ENCODE results near the gene WDR38. TPM values are rescaled to one million over a fixed set of nuclear protein-coding genes. Genes with fewer than 3 reads are reported as not detected.
A peak's percentile ranks its signal among the peaks of the same experiment; 100 is the strongest.

The WDR38 gene
- total RNA-seq, 2 experiments from 2014 or later = not detected

- ChIA-PET POLR2A (interaction anchor here (0.6 to 12.4 kb wide), 13 partner anchors 7 to 381 kb away, joined by 3 to 280 read pairs (median 4); partner anchors contain the start of genes HSPA5, NR6A1 and WDR38), CTCF (interaction anchor here (1.1 to 4.2 kb wide), 8 partner anchors 7 to 282 kb away, joined by 3 to 25 read pairs (median 5); partner anchors contain the start of genes NR6A1, SCAI and WDR38)
- no peak for TF ChIP-seq CTCF (IDR thresholded peaks at IDR 0.05)
- peaks cover 42% of the 10 kb centered on the region for H3K4me1 Mint-ChIP-seq (ENCODE audit: low read depth)
- no peak for ATAC-seq
- intact Hi-C loops (cut with micrococcal nuclease) = no loop called here
- no peak for DNase-seq
- no peaks in the 10 kb centered on the region for H3K9me3 Mint-ChIP-seq
- H3K27ac Mint-ChIP-seq = peak overlapping the region; percentile 95
- no peaks in the 10 kb centered on the region for H3K27me3 Mint-ChIP-seq
- peak overlapping the region; percentile 86 for H3K4me3 Mint-ChIP-seq
- peaks cover 49% of the 10 kb centered on the region for H3K36me3 Mint-ChIP-seq (ENCODE audit: low read depth)
These were observed 7.5 kb downstream of the WDR38 start for GRCh38 chr9:124860582-124861341.

- Mint-ChIP-seq H3K9me3 (no peaks in the 10 kb centered on the region), H3K27ac (peak within 1 kb of the TSS; percentile 96), H3K4me1 (ENCODE audit: low read depth) (peaks cover 42% of the 10 kb centered on the region), H3K27me3 (no peaks in the 10 kb centered on the region), H3K36me3 (ENCODE audit: low read depth) (peaks cover 49% of the 10 kb centered on the region), H3K4me3 (peak within 1 kb of the TSS; percentile 86)
- intact Hi-C loops (cut with micrococcal nuclease) = no loop called here
- POLR2A ChIA-PET = interaction anchor here (0.6 to 12.4 kb wide), 16 partner anchors 8 to 1614 kb away, joined by 3 to 280 read pairs (median 4); partner anchors contain the start of genes HSPA5, NR6A1 and WDR38
- DNase-seq (peak; percentile 97), ATAC-seq (peak; percentile 97)
- TF ChIP-seq CTCF (IDR thresholded peaks at IDR 0.05) = no peak
- CTCF ChIA-PET = interaction anchor here (1.0 to 4.2 kb wide), 9 partner anchors 8 to 281 kb away, joined by 3 to 25 read pairs (median 5); partner anchors contain the start of genes NR6A1, SCAI and WDR38
These were observed 8.3 kb downstream of the WDR38 start, which contains the start of the genes ARPC5L and RPL35 for GRCh38 chr9:124861342-124862229. ARPC5L (plus strand) TSS chr9:124862130; CDS start chr9:124869291, 7,161 bp downstream. RPL35 (minus strand) TSS chr9:124861957; CDS start chr9:124861912, 45 bp downstream.

GRCh38 chr9:124863371-124863871 is 10.2 kb downstream of the WDR38 start:
- Mint-ChIP-seq H3K9me3 (no peaks in the 10 kb centered on the region), H3K4me3 (peak overlapping the region; percentile 43), H3K36me3 (ENCODE audit: low read depth) (peaks cover 46% of the 10 kb centered on the region), H3K4me1 (ENCODE audit: low read depth) (peaks cover 38% of the 10 kb centered on the region), H3K27me3 (no peaks in the 10 kb centered on the region), H3K27ac (peak overlapping the region; percentile 28)
- CTCF ChIA-PET = interaction anchor here (3.5 to 4.2 kb wide), 2 partner anchors 10 to 91 kb away, joined by 24 to 25 read pairs; partner anchors contain the start of genes NR6A1 and WDR38
- POLR2A ChIA-PET = interaction anchor here (1.8 kb wide), 1 partner anchor 10 kb away, joined by 7 read pairs; the partner anchor contains the start of gene WDR38
- TF ChIP-seq CTCF (IDR thresholded peaks at IDR 0.05) = no peak
- DNase-seq (no peak), ATAC-seq (no peak)
- intact Hi-C loops (cut with micrococcal nuclease) = no loop called here

- H3K9me3 Mint-ChIP-seq = no peaks in the 10 kb centered on the region
- H3K4me1 Mint-ChIP-seq (ENCODE audit: low read depth) = peaks cover 47% of the 10 kb centered on the region
- ChIA-PET POLR2A (interaction anchor here (0.6 to 14.9 kb wide), 18 partner anchors 9 to 374 kb away, joined by 3 to 280 read pairs (median 3); partner anchors contain the start of genes ARPC5L, GOLGA1, HSPA5 and NR6A1), CTCF (interaction anchor here (0.8 to 3.7 kb wide), 4 partner anchors 11 to 25 kb away, joined by 4 to 18 read pairs (median 7); partner anchors contain the start of gene WDR38)
- peak overlapping the region; percentile 94 for H3K4me3 Mint-ChIP-seq
- H3K27ac Mint-ChIP-seq = peak overlapping the region; percentile 99
- DNase-seq (peak; percentile 92), ATAC-seq (peak; percentile 54)
- intact Hi-C loops (cut with micrococcal nuclease) = no loop called here
- H3K27me3 Mint-ChIP-seq = no peaks in the 10 kb centered on the region
- peaks cover 51% of the 10 kb centered on the region for H3K36me3 Mint-ChIP-seq (ENCODE audit: low read depth)
- peak; percentile 20 for TF ChIP-seq CTCF (IDR thresholded peaks at IDR 0.05)
These were observed 15.5 kb downstream of the WDR38 start for GRCh38 chr9:124868511-124869465.
